HG03439 (cell line): ENCODE results near the gene DLAT.
"Not testable (repeated sequence)": the region's sequence is repeated elsewhere in the genome, so short reads cannot be mapped to it uniquely, and the experiment has no call there.

Experiments used
- ATAC-seq: cut with Tn5 transposase; IDR thresholded peaks from one replicate; pipeline ENCODE4 v1.9.1; 2021; ENCODE audit warnings: mild to moderate bottlenecking, moderate library complexity; ENCODE audit not compliant: unreplicated experiment

Gene DLAT

GRCh38 chr11:112024773-112025678 lies at the start of gene DLAT:
DLAT (plus strand) TSS chr11:112025408; CDS start chr11:112025473, 65 bp downstream.
- peak; percentile 86 for ATAC-seq

- no peak for ATAC-seq
Measured at GRCh38 chr11:111976119-111976766, 49.0 kb upstream of the DLAT start.

- no peak for ATAC-seq
Measured at GRCh38 chr11:111976767-111977145, 48.5 kb upstream of the DLAT start.

GRCh38 chr11:111977146-111978027 lies 47.8 kb upstream of the DLAT start:
- ATAC-seq, result no peak

- no peak for ATAC-seq
Measured at GRCh38 chr11:111978028-111978771, 47.0 kb upstream of the DLAT start.

- no peak for ATAC-seq
Measured at GRCh38 chr11:111980062-111980461, 45.1 kb upstream of the DLAT start.

GRCh38 chr11:111981270-111981669 lies 43.9 kb upstream of the DLAT start:
- no peak for ATAC-seq

GRCh38 chr11:111982019-111982464 lies 43.2 kb upstream of the DLAT start:
- peak; percentile 69 for ATAC-seq

- no peak for ATAC-seq
Measured at GRCh38 chr11:111982541-111983186, 42.5 kb upstream of the DLAT start.

GRCh38 chr11:111983187-111983986 lies 41.8 kb upstream of the DLAT start:
- ATAC-seq, result no peak

GRCh38 chr11:111986589-111986988 lies 38.6 kb upstream of the DLAT start:
- no peak for ATAC-seq

GRCh38 chr11:111990381-111990780 lies 34.8 kb upstream of the DLAT start:
- no peak for ATAC-seq

GRCh38 chr11:111992206-111992855 lies 32.9 kb upstream of the DLAT start:
- ATAC-seq, result no peak

GRCh38 chr11:111996129-111996528 lies 29.1 kb upstream of the DLAT start:
- ATAC-seq, result no peak

GRCh38 chr11:111996669-111997068 lies 28.5 kb upstream of the DLAT start:
- not testable (repeated sequence) for ATAC-seq

GRCh38 chr11:111999111-111999510 lies 26.1 kb upstream of the DLAT start:
- no peak for ATAC-seq

- no peak for ATAC-seq
Measured at GRCh38 chr11:112000703-112001102, 24.5 kb upstream of the DLAT start.

GRCh38 chr11:112002491-112003216 lies 22.6 kb upstream of the DLAT start:
- ATAC-seq, result no peak
